Right lobe of liver (tissue), 6 donors: ENCODE measurements around the gene MRPL2. TPM values are rescaled to one million over a fixed set of nuclear protein-coding genes. Genes with fewer than 3 reads are reported as not detected.

ENCODE experiments used
- ATAC-seq, 4 donors: fragments of 200-7000 bp; cut with Tn5 transposase; one replicate each; pipeline ENCODE4 v1.9.1; 2020; ENCODE audit warnings: mild to moderate bottlenecking in 4 of 4, moderate library complexity in 4 of 4
- DNase-seq, 3 donors: peaks; one replicate each; pipeline ENCODE4 v3.0.0-alpha.2; 2020
- H3K27ac ChIP-seq, 3 donors: fragments of 200-600 bp; one replicate each; pipeline ENCODE4 v1.8.0; 2022
- H3K27me3 ChIP-seq, 2 donors: fragments of 200-600 bp; one replicate each; pipeline ENCODE4 v1.8.0; 2022
- H3K36me3 ChIP-seq, 4 donors: fragments of 200-600 bp; sonication (generic) in 1 of 4; one replicate each; pipeline versions ENCODE4 v1.5.1 to v1.8.0; 2017 to 2022; ENCODE audit warnings: control low read depth in 1 of 4
- H3K4me1 ChIP-seq, 4 donors: fragments of 200-600 bp; sonication (generic) in 1 of 4; one replicate each; pipeline versions ENCODE4 v1.5.1 to v1.8.0; 2017 to 2022; ENCODE audit warnings: control low read depth in 1 of 4
- H3K4me3 ChIP-seq, 3 donors: fragments of 200-600 bp; one replicate each; pipeline ENCODE4 v1.8.0; 2022
- H3K9me3 ChIP-seq, 4 donors: fragments of 200-600 bp; sonication (generic) in 1 of 4; one replicate each; pipeline versions ENCODE4 v1.5.1 to v1.8.0; 2017 to 2022; ENCODE audit warnings: control low read depth in 1 of 4
- POLR2A ChIP-seq: fragments of 450-650 bp; IDR thresholded peaks from one replicate; pipeline ENCODE4 v1.6.1; 2017; ENCODE audit warnings: antibody characterized with exemption, mild to moderate bottlenecking
- WGBS: methylation state at CpG from one replicate; pipeline ENCODE4 v1.1.6; 2018; ENCODE audit warnings: low coverage, low lambda C conversion rate; ENCODE audit not compliant: insufficient coverage; ENCODE audit errors: missing lambda C conversion rate; 5-methylcytosine and 5-hydroxymethylcytosine counted together
- intact Hi-C, 2 donors: fragments of 100-400 bp; cut with DNase I; formaldehyde crosslinking; loops; one replicate each; pipeline versions ENCODE4 v1.11.2 to v1.14.1; 2022
- total RNA-seq, 6 experiments: library from RNA; depleted of rRNA in 2 of 6; stranded (reverse); fragments of >200 nt in 2 of 6; fragmentation: NEBNext Ultra II Directional in 3 of 6; extraction: Animal tissue kit (Norgen Biotek cat#: 25700) in 3 of 6; gene quantifications; one replicate each; pipeline versions ENCODE4 v1.1.0 to v1.2.4, GENCODE V29; 2016 to 2023
- TF ChIP-seq, protein P1 (sequence below), 4 donors: fragments of 200-600 bp in 3 of 4; fragments of 450-650 bp in 1 of 4; IDR thresholded peaks; one replicate each; pipeline versions ENCODE4 v1.5.1 to v1.8.0; 2016 to 2022; ENCODE audit warnings: antibody characterized with exemption in 4 of 4, mild to moderate bottlenecking in 2 of 4
- donor health status: DM: no; HTN: yes; CAD: no.
- donor health status: DM: no; HTN: no; CAD: no.
- donor health status: DM: no; HTN: no; CAD: no.
- donor health status: DM: no; HTN: yes; CAD: no.
- donor health status: DM: no; HTN: yes; CAD: no.

The MRPL2 gene
- total RNA-seq, 6 experiments from 2014 or later = 41.6 to 63.1 (median 60.4) TPM

DNA sequence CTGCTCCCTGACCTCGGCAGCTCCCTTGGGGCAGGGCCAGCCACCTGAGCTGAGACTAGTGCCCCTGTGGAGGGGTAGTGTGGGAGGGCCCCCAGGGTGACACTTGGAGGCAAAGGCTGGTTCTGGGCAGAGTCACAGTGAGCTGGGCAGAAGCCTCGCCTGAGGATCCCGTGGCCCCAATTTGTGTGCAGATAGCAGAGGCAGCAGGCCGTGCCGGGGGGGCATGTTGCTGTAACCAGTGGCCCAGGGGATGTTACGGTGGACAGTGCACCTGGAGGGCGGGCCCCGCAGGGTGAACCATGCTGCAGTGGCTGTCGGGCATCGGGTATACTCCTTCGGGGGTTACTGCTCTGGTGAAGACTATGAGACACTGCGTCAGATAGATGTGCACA, 42.3 kb downstream of the MRPL2 start:
- intact Hi-C loops = no loop called here
- WGBS = 93% methylated on average over 8 of the region's 12 CpGs

DNA sequence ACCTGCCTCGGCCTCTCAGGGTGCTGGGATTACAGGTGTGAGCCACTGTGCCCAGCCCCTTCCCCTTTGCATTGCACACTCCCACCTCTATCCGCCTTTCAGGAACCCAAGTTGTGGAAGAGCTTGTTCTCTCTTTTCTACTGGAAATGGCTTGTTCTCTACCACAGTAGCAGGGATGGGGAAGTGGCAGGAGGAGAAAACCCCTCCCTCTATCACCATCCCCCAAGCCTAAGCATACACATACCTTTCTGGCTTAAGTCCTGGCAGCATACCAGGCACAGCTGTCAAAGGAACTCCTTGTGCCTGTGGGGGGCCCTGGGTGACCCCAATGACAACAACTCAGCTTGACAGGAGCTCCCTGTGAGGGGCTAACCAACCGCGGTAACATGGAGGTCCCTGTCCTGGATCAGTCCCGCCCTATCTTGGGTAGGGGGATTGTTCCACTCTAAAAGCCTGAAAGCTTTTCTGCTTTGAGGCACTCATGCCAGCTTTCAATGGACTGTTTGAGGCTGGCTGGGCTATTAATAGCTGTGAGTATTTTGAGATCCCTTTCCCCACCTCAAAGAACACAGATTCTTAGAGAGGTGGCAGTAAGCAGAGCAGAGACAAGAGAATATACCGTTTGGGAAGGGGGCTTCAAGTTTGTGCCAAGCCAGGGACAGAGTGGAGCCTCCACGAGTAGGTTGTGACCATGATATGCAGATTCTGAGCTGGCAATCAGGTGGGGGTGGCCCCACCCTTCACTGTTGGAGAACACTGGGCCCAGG, 42.9 kb downstream of the MRPL2 start:
- Histone ChIP-seq H3K4me3 (no peak overlapping the region), H3K36me3 (peaks cover 0 to 31% (median 6%) of the 10 kb centered on the region in 4 donors), H3K27me3 (no peaks in the 10 kb centered on the region), H3K9me3 (no peaks in the 10 kb centered on the region), H3K4me1 (peaks cover 0 to 31% (median 9%) of the 10 kb centered on the region in 4 donors), H3K27ac (no peak overlapping the region)
- no peak for TF ChIP-seq POLR2A
- TF ChIP-seq, protein P1, sequence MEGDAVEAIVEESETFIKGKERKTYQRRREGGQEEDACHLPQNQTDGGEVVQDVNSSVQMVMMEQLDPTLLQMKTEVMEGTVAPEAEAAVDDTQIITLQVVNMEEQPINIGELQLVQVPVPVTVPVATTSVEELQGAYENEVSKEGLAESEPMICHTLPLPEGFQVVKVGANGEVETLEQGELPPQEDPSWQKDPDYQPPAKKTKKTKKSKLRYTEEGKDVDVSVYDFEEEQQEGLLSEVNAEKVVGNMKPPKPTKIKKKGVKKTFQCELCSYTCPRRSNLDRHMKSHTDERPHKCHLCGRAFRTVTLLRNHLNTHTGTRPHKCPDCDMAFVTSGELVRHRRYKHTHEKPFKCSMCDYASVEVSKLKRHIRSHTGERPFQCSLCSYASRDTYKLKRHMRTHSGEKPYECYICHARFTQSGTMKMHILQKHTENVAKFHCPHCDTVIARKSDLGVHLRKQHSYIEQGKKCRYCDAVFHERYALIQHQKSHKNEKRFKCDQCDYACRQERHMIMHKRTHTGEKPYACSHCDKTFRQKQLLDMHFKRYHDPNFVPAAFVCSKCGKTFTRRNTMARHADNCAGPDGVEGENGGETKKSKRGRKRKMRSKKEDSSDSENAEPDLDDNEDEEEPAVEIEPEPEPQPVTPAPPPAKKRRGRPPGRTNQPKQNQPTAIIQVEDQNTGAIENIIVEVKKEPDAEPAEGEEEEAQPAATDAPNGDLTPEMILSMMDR (IDR thresholded peaks at IDR 0.05) = no peak
- DNase-seq = peak in 1 of 3 donors; percentile 33
- WGBS = 66% methylated on average over 3 of the region's 7 CpGs
- ATAC-seq = no peak
- intact Hi-C loops = no loop called here

More for the DNA sequence above, 42.3 kb downstream of the MRPL2 start:
- Histone ChIP-seq H3K4me1 (peaks cover 0 to 31% (median 9%) of the 10 kb centered on the region in 4 donors), H3K9me3 (no peaks in the 10 kb centered on the region), H3K36me3 (peaks cover 0 to 25% (median 6%) of the 10 kb centered on the region in 4 donors), H3K27ac (no peak overlapping the region), H3K4me3 (no peak overlapping the region), H3K27me3 (no peaks in the 10 kb centered on the region)
- DNase-seq (no peak), ATAC-seq (no peak)
- TF ChIP-seq, protein P1 (IDR thresholded peaks at IDR 0.05) = no peak
- TF ChIP-seq POLR2A = no peak

DNA sequence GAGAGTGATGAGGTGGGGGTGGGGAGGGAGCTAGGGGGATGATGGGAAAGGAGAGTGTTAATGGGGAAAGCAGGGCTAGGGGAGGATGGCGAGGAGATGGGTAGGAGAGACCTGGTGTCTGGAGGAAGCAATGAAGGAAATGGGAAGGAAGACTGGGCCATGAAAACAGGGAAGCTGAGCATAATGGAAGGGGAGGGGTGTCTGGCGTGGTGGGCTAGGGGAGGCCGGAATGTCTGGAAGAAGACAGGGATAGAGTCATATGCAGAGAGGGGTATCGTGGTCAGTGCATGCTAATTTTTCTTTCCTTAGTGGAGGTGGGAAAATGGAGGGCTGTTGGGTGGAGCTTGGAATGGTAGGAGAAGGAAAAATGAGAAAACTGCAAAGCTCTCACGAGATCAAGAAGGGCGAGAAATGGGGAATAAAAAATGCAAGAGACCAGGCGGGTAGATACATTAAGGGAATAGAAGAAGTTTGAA, 44.8 kb downstream of the MRPL2 start:
- Histone ChIP-seq H3K36me3 (peaks cover 0 to 48% (median 7%) of the 10 kb centered on the region in 4 donors), H3K9me3 (no peaks in the 10 kb centered on the region), H3K27ac (peak overlapping the region; percentile 1 to 34 (median 10)), H3K27me3 (no peaks in the 10 kb centered on the region), H3K4me3 (peak overlapping the region; percentile 55 to 70 (median 66)), H3K4me1 (peaks cover 0 to 26% (median 7%) of the 10 kb centered on the region in 4 donors)
- no peak for DNase-seq
- intact Hi-C loops = no loop called here
- no peak for ATAC-seq
- TF ChIP-seq POLR2A = no peak
- TF ChIP-seq, protein P1 (IDR thresholded peaks at IDR 0.05) = no peak
- whole genome bisulfite sequencing = 3% methylated on average over 7 of the region's 7 CpGs

DNA sequence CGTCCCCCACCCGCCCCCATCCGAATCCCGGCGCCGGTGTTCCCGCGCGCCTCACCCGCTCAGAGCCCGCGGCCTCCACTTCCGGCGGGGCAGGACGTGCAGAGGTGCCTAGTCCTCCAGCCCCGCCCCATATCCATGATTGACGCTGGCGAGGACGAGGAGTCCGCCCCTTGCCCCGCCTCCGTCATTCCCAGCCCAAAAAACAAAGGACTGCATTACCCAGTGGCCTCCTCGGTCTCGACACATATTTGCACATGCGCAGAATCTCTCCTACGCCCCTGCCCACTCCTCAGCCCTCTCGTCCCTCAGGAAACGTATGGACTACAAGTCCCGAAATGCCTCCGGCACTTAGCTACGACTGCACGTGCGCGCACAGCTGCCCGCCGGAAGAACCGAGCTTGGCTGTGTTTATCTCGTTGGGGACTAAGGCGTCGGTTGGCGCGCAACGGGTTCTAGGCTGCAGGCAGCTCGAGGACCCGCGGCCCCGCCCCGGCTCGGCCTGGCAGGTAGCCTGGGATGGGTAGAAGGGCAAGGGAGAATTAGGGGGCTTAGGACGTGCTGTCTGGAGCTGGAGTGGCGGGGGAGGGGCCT, 45.3 kb downstream of the MRPL2 start, which contains the start of the genes KLHDC3 and MEA1:
KLHDC3 (plus strand) TSS at position 407 of the 591 bp plus-strand sequence. CDS start 2,944 bp downstream, outside the sequence.
MEA1 (minus strand) TSS at position 104 of the 591 bp plus-strand sequence. CDS start 133 bp downstream, outside the sequence.
- Histone ChIP-seq H3K9me3 (no peaks in the 10 kb centered on the region), H3K36me3 (peaks cover 0 to 42% (median 7%) of the 10 kb centered on the region in 4 donors), H3K4me1 (peaks cover 0 to 26% (median 7%) of the 10 kb centered on the region in 4 donors), H3K4me3 (peak within 1 kb of the TSS; percentile 66 to 71 (median 70)), H3K27ac (peak within 1 kb of the TSS; percentile 1 to 69 (median 51)), H3K27me3 (no peaks in the 10 kb centered on the region)
- ATAC-seq (peak; percentile 97 to 99 (median 98)), DNase-seq (peak; percentile 98 to 99 (median 99))
- intact Hi-C loops = no loop called here
- under 1% methylated on average over 45 of the region's 51 CpGs for WGBS
- TF ChIP-seq, protein P1 (IDR thresholded peaks at IDR 0.05) = no peak
- peak; percentile 34 for TF ChIP-seq POLR2A
